Vagina (tissue), 2 donors: ENCODE results near the gene FADS2.

Source experiments
- POLR2A ChIP-seq, 2 donors: fragments of 450-650 bp; IDR thresholded peaks; one replicate each; pipeline ENCODE4 v1.6.1; 2017; ENCODE audit warnings: antibody characterized with exemption in 2 of 2, mild to moderate bottlenecking in 2 of 2, moderate library complexity in 2 of 2
- TF ChIP-seq, protein P1 (sequence below), 3 experiments: fragments of 450-650 bp in 2 of 3; fragments of 200-600 bp in 1 of 3; sonication (generic) in 1 of 3; IDR thresholded peaks; one replicate each; pipeline ENCODE4 v1.5.1; 2017 to 2019; ENCODE audit warnings: antibody characterized with exemption in 3 of 3, mild to moderate bottlenecking in 2 of 3, moderate library complexity in 2 of 3

DNA sequence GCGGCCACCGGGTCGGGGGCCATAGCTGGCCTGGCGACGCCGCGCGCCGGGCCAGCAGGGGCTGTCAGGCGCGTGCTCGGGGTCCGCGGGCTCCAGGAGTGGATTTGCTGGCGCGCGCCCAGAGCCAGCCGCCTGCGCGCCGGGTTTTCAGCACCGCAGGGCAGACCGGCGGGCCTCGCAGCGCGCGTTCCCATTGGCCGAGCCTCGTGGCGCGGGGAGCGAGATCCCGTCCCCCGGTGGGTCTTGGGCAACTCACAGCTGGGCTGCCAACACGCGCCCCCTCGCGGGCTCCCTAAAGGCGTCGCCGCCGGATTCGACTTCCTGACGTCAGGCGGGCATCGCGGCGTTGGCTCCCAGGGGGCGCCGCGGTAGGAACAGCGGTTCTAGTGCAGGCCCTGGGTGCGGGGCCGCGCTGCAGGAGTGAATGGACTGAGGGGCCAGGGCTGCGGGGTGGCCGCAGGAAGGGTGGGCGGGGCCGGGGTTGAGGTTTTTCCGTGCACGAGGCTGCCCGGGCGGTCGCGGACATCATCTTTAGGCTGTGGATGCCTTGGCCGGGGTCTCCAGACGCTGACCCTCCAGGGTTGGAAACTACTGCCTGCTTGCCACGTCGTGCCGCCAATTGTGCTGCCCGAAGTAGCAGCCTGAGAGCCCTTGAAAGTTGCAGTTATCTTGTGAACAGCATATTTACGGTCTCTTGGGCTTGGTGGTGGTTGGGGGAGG lies 11.2 kb upstream of the FADS2 start, which contains the start of gene FADS1:
- TF ChIP-seq, protein P1, sequence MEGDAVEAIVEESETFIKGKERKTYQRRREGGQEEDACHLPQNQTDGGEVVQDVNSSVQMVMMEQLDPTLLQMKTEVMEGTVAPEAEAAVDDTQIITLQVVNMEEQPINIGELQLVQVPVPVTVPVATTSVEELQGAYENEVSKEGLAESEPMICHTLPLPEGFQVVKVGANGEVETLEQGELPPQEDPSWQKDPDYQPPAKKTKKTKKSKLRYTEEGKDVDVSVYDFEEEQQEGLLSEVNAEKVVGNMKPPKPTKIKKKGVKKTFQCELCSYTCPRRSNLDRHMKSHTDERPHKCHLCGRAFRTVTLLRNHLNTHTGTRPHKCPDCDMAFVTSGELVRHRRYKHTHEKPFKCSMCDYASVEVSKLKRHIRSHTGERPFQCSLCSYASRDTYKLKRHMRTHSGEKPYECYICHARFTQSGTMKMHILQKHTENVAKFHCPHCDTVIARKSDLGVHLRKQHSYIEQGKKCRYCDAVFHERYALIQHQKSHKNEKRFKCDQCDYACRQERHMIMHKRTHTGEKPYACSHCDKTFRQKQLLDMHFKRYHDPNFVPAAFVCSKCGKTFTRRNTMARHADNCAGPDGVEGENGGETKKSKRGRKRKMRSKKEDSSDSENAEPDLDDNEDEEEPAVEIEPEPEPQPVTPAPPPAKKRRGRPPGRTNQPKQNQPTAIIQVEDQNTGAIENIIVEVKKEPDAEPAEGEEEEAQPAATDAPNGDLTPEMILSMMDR (IDR thresholded peaks at IDR 0.05): peak in 1 of 3 experiments; percentile 25
- peak in 1 of 2 donors; percentile 39 for TF ChIP-seq POLR2A (IDR thresholded peaks at IDR 0.05)
